HG03025 (cell line): ENCODE measurements around the gene FRMD6.
A peak's percentile ranks its signal among the peaks of the same experiment; 100 is the strongest.
"Not testable (repeated sequence)": the region's sequence is repeated elsewhere in the genome, so short reads cannot be mapped to it uniquely, and the experiment has no call there.

ENCODE experiments used
- ATAC-seq: cut with Tn5 transposase; IDR thresholded peaks from one replicate; pipeline ENCODE4 v1.9.1; 2021; ENCODE audit warnings: mild to moderate bottlenecking, moderate library complexity; ENCODE audit not compliant: unreplicated experiment, low FRiP score

FRMD6 gene

GRCh38 chr14:51627313-51627712 lies 24.4 kb upstream of the FRMD6 start:
- ATAC-seq, result no peak

DNA sequence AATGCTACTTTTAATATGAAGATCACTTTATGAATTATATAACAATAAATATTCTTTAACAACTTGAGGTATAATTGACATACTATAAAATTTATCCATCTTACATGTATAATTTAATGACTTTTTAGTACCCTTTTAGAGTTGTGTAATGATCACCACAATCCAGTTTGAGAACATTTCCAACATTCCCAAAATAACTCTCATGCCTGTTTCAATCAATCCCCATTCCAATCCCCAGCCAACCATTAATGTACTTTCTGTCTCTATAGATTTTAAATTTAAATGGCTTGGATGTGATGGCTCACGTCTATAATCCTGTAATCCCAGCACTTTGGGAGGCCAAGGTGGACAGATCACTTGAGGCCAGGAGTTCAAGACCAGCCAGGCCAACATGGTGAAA lies 23.5 kb upstream of the FRMD6 start:
- no peak for ATAC-seq

GRCh38 chr14:51630987-51631386 lies 20.7 kb upstream of the FRMD6 start:
- ATAC-seq, result no peak

GRCh38 chr14:51633298-51633697 lies 18.4 kb upstream of the FRMD6 start:
- ATAC-seq, result not testable (repeated sequence)

DNA sequence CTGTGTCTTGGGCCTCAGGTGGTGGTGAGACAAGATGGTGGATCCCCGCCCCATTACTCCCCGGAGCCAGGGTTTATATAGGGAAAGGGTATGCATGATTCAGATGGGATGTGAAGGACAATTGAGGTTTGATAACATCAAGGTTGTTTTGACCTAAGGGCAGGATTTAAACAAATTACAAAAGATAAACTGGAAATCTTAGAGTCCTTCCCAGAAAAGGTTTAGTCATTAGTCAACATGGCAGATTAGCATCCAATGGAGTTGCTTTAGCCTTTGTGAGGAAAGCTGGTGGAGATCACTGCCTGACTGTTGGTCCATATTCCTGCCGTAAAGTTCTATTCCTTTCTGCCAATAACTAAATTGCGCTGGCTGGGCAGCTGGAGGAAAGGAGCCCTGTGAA lies 15.6 kb upstream of the FRMD6 start:
- no peak for ATAC-seq

DNA sequence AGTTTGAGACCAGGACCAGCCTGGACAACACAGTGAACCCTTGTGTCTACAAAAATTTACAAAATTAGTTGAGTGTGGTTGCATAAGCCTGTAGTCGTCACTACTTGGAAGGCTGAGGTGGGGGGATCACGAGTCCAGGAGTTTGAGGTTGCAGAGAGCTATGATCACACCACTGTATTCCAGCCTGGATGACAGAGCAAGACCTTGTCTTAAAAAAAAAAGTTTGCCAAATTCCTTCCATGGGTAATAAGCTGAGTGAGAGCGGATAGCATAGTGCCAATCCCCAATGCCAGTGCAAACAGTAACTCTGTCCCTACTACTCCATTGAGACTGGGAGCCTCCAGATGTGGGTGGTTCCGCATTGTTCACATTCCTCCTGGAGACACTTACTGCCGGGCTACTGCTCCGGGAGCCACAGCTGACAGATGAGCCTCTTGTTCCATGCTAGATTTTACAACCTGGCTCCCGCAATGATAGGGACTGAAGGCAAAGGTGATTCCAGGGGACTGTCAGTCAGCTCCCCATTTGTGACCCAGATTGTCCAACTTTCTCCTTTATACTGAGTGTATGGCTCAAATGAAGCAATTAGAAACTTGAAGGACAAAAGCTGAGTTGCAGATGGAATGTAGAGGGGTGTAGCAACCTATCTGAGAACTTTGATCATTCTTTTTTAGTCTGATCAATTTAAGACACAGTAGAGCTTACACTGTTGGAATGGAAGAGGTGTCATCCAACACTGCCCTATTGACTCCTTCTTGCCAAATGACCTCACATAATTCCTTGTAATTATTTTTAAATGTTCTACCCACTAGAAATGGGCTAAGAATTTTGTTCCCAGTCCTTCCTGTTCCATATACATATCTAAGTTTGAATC lies 13.4 kb upstream of the FRMD6 start:
- ATAC-seq, result no peak

GRCh38 chr14:51639668-51640316 lies 11.9 kb upstream of the FRMD6 start:
- ATAC-seq, result no peak

DNA sequence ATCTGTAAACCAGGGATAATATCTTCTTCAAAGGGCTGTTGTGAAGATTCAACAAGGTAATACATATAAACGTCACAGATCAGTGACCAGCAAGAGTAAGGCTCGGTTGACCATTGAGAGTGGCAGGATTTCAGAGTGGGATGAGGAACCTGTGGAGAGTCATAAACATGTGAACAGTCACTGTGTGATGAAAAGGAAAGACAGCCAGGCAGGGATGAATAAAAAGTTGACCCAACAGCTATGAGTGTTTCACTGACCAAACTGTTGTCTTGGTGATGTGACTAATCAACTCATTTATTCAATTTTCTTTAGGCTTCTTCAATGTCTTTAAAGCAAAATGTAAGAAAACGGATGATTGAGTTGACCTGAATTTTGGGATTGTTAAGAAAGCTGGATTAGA lies 8.6 kb upstream of the FRMD6 start:
- ATAC-seq, result no peak

DNA sequence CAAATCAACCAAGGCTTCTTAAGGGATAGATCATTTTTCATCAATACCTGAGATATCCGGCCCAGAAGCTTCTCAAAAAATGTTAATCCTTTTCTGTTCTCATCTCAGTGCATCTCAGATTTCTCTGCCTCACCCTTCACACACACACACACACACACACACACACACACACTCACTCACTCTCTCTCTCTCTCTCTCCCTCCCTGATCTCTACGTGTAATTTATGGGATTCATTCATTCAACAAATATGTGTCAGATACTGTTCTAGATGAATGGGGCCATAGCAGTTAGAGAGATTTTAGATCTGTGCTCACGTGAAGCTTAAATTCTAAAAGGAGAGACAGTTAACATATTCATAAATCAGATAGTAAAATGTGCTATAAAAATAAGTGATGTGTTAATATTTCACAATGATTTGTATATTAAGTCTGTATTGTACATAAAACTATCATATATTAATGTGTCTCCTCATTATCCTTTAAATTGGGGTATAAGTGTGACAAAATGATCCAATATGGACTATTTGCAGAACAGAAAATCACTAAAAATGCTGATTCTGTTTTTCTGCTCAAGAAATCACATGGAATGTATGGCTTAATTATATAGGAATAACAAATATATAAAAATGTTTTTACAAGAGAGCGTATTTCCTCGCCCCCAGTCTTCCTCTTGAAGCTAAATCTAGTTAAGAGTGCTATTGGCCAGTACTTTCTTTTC lies 7.3 kb upstream of the FRMD6 start:
- ATAC-seq, result no peak

- ATAC-seq, result no peak
Observed at GRCh38 chr14:51648296-51648695, 3.4 kb upstream of the FRMD6 start.

GRCh38 chr14:51650716-51651387 lies 858 bp upstream of the FRMD6 start:
- ATAC-seq, result no peak

- peak; percentile 41 for ATAC-seq
Observed at GRCh38 chr14:51652168-51653078, 713 bp downstream of the FRMD6 start.

DNA sequence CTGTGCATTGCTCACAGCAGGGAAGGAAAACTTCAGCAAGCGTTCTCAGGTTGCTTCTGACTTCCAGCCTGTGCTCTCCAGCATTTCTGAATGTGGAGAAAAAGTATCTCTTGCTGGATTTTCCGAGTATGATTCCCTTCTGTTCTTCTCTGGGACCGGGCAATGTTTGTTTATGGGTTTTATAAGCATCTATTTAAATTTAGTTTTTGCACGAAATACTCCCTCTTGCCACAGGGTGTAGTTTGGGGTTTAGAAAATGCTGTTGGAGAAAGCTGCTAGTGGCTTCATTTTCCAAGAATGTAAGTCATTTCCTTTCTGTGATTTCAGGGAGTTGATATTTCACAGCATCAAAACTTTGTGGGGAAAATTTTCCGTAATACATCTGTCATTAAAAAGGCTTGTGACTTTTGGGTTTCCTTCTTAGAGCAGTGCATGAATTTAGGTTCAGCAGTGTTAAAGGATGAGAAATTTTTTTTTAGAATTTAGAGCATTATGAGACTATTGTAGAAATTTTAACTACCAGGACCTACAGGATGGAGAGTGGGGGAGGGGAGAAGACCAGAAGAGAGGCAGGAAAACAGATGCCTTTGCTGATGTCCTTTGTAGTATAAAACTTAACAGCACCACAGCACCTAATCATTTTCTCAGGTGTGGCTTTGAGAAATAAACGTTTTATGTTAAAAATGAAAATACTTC lies 1.5 kb downstream of the FRMD6 start:
- ATAC-seq, result no peak

- ATAC-seq, result no peak
Observed at GRCh38 chr14:51653775-51654532, 2.2 kb downstream of the FRMD6 start.

- ATAC-seq, result no peak
Observed at GRCh38 chr14:51654533-51654845, 2.8 kb downstream of the FRMD6 start.

DNA sequence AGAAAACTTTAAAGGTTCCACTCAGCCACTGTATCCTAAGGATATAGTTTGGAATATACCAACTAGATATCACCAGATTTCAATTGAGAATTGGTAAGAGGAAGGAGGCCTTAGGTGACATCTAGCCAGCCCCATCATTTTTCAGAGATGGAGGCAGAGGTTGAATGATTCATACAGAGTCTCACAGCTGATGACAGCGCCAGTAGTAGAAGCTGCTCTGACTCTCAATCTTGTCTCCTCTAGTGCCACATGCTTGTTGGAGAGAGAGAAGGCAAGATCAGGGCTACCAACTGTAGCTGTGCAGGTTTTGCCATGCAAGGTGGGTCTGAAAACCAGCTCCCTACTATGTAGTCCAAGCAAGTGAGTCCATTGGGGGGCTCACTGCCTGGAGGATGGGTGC lies 6.1 kb downstream of the FRMD6 start:
- ATAC-seq, result no peak

GRCh38 chr14:51658441-51659173 lies 6.9 kb downstream of the FRMD6 start:
- no peak for ATAC-seq

- ATAC-seq, result no peak
Observed at GRCh38 chr14:51660741-51661140, 9.0 kb downstream of the FRMD6 start.
